Panc1 (cell line): Measurements from ENCODE around the gene LTN1. TPM values are rescaled to one million over a fixed set of nuclear protein-coding genes. Genes with fewer than 3 reads are reported as not detected.

Source experiments
- ATAC-seq: fragments of 200-7000 bp; cut with Tn5 transposase; 2 replicates; pipeline ENCODE4 v1.9.1; 2020; ENCODE audit warnings: mild to moderate bottlenecking, moderate library complexity
- BruUV-seq: library from RNA; stranded (reverse); fragments of 400-500 nt; replicated peaks from 2 replicates; lab custom pipeline; 2021; lab: Mats Ljungman, UMichigan
- CTCF ChIA-PET: fragments of 300-600 bp; sonication (Branson Sonifier 250); formaldehyde crosslinking; loops from one replicate; lab custom pipeline; 2022; ENCODE audit warnings: antibody characterized with exemption; lab: Charles Lee
- POLR2A ChIA-PET: fragments of 300-600 bp; sonication (Branson Sonifier 250); formaldehyde crosslinking; loops from one replicate; lab custom pipeline; 2022; ENCODE audit warnings: antibody characterized with exemption; lab: Charles Lee
- DNase-seq: peaks from one replicate; pipeline ENCODE4 v3.0.0-alpha.2; 2010; ENCODE audit warnings: low read depth, low spot score
- H3K27ac ChIP-seq: 2 replicates; pipeline ENCODE4 v1.5.1; 2011; ENCODE audit warnings: mild to moderate bottlenecking, low read length, inconsistent platforms
- H3K27me3 ChIP-seq: fragments of 200-500 bp; sonication (Bioruptor generic); 2 replicates; pipeline ENCODE4 v1.6.0; 2014; ENCODE audit warnings: low read length, inconsistent platforms; ENCODE audit not compliant: control insufficient read depth, insufficient read depth
- H3K36me3 ChIP-seq: fragments of 200-500 bp; sonication (Bioruptor generic); 2 replicates; pipeline ENCODE4 v1.5.1; 2014; ENCODE audit warnings: inconsistent platforms, mild to moderate bottlenecking, low read length, moderate library complexity; ENCODE audit not compliant: control insufficient read depth, insufficient read depth
- H3K4me1 ChIP-seq: 2 replicates; pipeline ENCODE4 v1.5.1; 2011; ENCODE audit warnings: inconsistent platforms, mild to moderate bottlenecking, low read length, moderate library complexity; ENCODE audit not compliant: control insufficient read depth, insufficient read depth
- H3K4me3 ChIP-seq, 2 experiments: 2 replicates each; pipeline ENCODE4 v1.5.1; 2011 to 2012; ENCODE audit warnings: low read depth in 2 of 2, low read length in 2 of 2, mild to moderate bottlenecking in 2 of 2, inconsistent platforms in 1 of 2, moderate library complexity in 1 of 2
- H3K9me3 ChIP-seq: fragments of 200-500 bp; sonication (Bioruptor generic); 2 replicates; pipeline ENCODE4 v1.5.1; 2014; ENCODE audit warnings: low read depth, mild to moderate bottlenecking, inconsistent platforms, low read length, moderate library complexity; ENCODE audit not compliant: control insufficient read depth, insufficient read depth
- CTCF ChIP-seq: fragments of 450-650 bp; IDR thresholded peaks from 2 replicates; pipeline ENCODE4 v1.5.1; 2017; ENCODE audit warnings: mild to moderate bottlenecking
- POLR2AphosphoS5 ChIP-seq: IDR thresholded peaks from 2 replicates; pipeline ENCODE4 v1.6.1; 2012; ENCODE audit warnings: mild to moderate bottlenecking, low read depth, low read length, moderate library complexity
- SIN3A ChIP-seq: IDR thresholded peaks from 2 replicates; pipeline ENCODE4 v1.6.1; 2012; ENCODE audit warnings: low read depth, mild to moderate bottlenecking, low read length, moderate library complexity, borderline replicate concordance; ENCODE audit not compliant: insufficient read depth
- TCF7L2 ChIP-seq: IDR thresholded peaks from 2 replicates; pipeline ENCODE4 v1.6.1; 2011; ENCODE audit warnings: mild to moderate bottlenecking, low read depth, low read length, inconsistent platforms
- in situ Hi-C: cut with HindIII; loops from 2 replicates; pipeline ENCODE4 v1.10.0; 2016; ENCODE audit warnings: low sequenced_read_pairs, low pct_unique_long_range_greater_than_20kb
- intact Hi-C: fragments of 100-400 bp; cut with micrococcal nuclease; formaldehyde crosslinking; loops from one replicate; pipeline ENCODE4 v1.10.0; 2022; ENCODE audit not compliant: unreplicated experiment
- total RNA-seq: library from RNA; stranded (reverse); gene quantifications from one replicate; pipeline ENCODE4 v1.2.1, GENCODE V29; 2021; ENCODE audit not compliant: unreplicated experiment
- TF ChIP-seq, protein P1 (sequence below), 2 experiments: IDR thresholded peaks; 2 replicates each; pipeline ENCODE4 v1.6.1; 2011 to 2012; ENCODE audit warnings: low read depth in 2 of 2, control low read depth in 1 of 2, low read length in 1 of 2, mild to moderate bottlenecking in 1 of 2, moderate library complexity in 1 of 2; ENCODE audit not compliant: insufficient read depth in 1 of 2

Gene LTN1
- total RNA-seq, 1 experiment from 2014 or later = 19.7 TPM

DNA sequence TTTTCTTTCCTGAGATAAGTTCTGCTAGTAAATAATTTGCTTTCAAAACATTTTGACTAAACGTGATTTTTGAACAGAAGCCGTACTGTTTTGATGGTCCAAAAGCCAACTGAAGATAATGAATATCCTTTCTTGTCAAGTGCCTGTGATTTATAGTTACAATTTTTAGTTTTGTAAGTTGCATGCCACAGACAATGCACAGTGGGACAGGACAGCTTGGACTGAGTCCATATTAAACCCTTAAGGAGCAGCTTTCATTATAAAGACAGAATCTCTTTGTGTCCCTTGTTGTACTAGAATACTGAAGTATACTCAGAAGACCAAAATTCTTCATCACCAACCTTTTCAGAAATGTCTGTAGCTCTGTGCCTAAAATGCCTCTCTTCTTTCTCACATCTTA, 92.2 kb downstream of the LTN1 start:
- DNase-seq = no peak
- ATAC-seq = no peak
- in situ Hi-C loops (no loop called here), intact Hi-C loops (no loop called here)
- no peak overlapping the region; the same call in 1 of the 2 replicates for H3K27ac ChIP-seq
- H3K27me3 ChIP-seq = no peaks in the 10 kb centered on the region
- peaks cover 4% of the 10 kb centered on the region; the same call in 1 of the 2 replicates for H3K4me1 ChIP-seq
- H3K36me3 ChIP-seq = no peaks in the 10 kb centered on the region
- ChIA-PET CTCF (no interaction called here), POLR2A (no interaction called here)
- no peaks in the 10 kb centered on the region for H3K9me3 ChIP-seq
- H3K4me3 ChIP-seq = no peak overlapping the region
- TF ChIP-seq TCF7L2 (no peak), CTCF (no peak), SIN3A (no peak)
- TF ChIP-seq, protein P1, sequence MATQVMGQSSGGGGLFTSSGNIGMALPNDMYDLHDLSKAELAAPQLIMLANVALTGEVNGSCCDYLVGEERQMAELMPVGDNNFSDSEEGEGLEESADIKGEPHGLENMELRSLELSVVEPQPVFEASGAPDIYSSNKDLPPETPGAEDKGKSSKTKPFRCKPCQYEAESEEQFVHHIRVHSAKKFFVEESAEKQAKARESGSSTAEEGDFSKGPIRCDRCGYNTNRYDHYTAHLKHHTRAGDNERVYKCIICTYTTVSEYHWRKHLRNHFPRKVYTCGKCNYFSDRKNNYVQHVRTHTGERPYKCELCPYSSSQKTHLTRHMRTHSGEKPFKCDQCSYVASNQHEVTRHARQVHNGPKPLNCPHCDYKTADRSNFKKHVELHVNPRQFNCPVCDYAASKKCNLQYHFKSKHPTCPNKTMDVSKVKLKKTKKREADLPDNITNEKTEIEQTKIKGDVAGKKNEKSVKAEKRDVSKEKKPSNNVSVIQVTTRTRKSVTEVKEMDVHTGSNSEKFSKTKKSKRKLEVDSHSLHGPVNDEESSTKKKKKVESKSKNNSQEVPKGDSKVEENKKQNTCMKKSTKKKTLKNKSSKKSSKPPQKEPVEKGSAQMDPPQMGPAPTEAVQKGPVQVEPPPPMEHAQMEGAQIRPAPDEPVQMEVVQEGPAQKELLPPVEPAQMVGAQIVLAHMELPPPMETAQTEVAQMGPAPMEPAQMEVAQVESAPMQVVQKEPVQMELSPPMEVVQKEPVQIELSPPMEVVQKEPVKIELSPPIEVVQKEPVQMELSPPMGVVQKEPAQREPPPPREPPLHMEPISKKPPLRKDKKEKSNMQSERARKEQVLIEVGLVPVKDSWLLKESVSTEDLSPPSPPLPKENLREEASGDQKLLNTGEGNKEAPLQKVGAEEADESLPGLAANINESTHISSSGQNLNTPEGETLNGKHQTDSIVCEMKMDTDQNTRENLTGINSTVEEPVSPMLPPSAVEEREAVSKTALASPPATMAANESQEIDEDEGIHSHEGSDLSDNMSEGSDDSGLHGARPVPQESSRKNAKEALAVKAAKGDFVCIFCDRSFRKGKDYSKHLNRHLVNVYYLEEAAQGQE (IDR thresholded peaks at IDR 0.05; ENCODE audit: insufficient read depth in 1 of 2, low read depth in 2 of 2, low read length in 1 of 2) = no peak
- no TSS peak for BruUV-seq

DNA sequence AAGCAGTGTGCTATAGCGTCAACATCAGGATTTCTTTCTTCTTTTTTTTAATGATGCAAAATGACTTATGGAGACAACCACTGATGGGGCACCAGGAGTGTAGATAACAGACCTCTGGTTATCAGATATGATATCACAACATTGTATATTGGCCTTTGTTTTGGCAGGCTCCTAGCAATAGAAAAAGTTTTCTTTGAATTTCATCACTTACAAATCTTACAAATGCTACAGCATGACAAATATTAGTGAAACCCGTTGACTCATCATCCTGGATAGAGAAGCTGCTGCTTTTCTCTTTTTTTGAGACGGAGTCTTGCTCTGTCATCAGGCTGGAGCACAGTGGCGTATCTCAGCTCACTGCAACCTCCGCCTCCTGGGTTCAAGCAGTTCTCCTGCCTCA, 92.9 kb downstream of the LTN1 start:
- no peaks in the 10 kb centered on the region for H3K36me3 ChIP-seq
- TF ChIP-seq CTCF = no peak
- TF ChIP-seq POLR2AphosphoS5 = no peak
- no peak for TF ChIP-seq SIN3A
- no peak for TF ChIP-seq TCF7L2
- TF ChIP-seq, protein P1 (IDR thresholded peaks at IDR 0.05; ENCODE audit: insufficient read depth in 1 of 2, low read depth in 2 of 2, low read length in 1 of 2) = no peak
- ATAC-seq (no peak), DNase-seq (no peak)
- H3K4me1 ChIP-seq = peaks cover 2% of the 10 kb centered on the region; the same call in 1 of the 2 replicates
- no peaks in the 10 kb centered on the region for H3K27me3 ChIP-seq
- BruUV-seq = no TSS peak
- intact Hi-C loops = no loop called here
- POLR2A ChIA-PET = no interaction called here
- H3K27ac ChIP-seq = no peak overlapping the region
- no peak overlapping the region for H3K4me3 ChIP-seq
- in situ Hi-C loops = no loop called here
- no peaks in the 10 kb centered on the region for H3K9me3 ChIP-seq
- CTCF ChIA-PET = no interaction called here
